Thoracic aorta (tissue), 2 donors: ENCODE measurements around the gene AMER3. TPM values are rescaled to one million over a fixed set of nuclear protein-coding genes. Genes with fewer than 3 reads are reported as not detected.

Experiments
- ATAC-seq: fragments of 150-250 bp; one replicate; pipeline ENCODE4 v1.8.0; 2017; ENCODE audit warnings: low read depth; ENCODE audit not compliant: insufficient number of reproducible peaks, low FRiP score
- DNase-seq: peaks from one replicate; pipeline ENCODE4 v3.0.0-alpha.2; 2020; ENCODE audit warnings: low spot score
- H3K27ac ChIP-seq, 2 donors: fragments of 200-600 bp; sonication (generic); 1 replicate in 1 of 2; 2 replicates in 1 of 2; pipeline ENCODE4 v1.5.1; 2016; ENCODE audit warnings: mild to moderate bottlenecking in 2 of 2, moderate library complexity in 2 of 2
- H3K27me3 ChIP-seq: fragments of 200-600 bp; sonication (generic); replicated peaks from 2 replicates; pipeline ENCODE4 v1.6.0; 2016; ENCODE audit warnings: mild to moderate bottlenecking; ENCODE audit not compliant: insufficient read depth
- H3K36me3 ChIP-seq: fragments of 200-600 bp; sonication (generic); one replicate; pipeline ENCODE4 v1.5.1; 2016
- H3K4me1 ChIP-seq, 2 donors: fragments of 200-600 bp; sonication (generic); 1 replicate in 1 of 2; 2 replicates in 1 of 2; pipeline versions ENCODE4 v1.5.1 to v1.6.0; 2016; ENCODE audit warnings: low read depth in 2 of 2, mild to moderate bottlenecking in 1 of 2; ENCODE audit not compliant: control insufficient read depth in 1 of 2
- H3K4me3 ChIP-seq: fragments of 200-600 bp; sonication (generic); 2 replicates; pipeline ENCODE4 v1.5.1; 2016; ENCODE audit warnings: mild to moderate bottlenecking
- H3K9me3 ChIP-seq: fragments of 200-600 bp; sonication (generic); 2 replicates; pipeline ENCODE4 v1.5.1; 2016
- total RNA-seq, 2 donors: library from RNA; depleted of rRNA; stranded (reverse); fragments of >200 nt; gene quantifications; one replicate each; pipeline versions ENCODE4 v1.1.0 to v1.2.3, GENCODE V29; 2016
- TF ChIP-seq, protein P1 (sequence below): fragments of 200-600 bp; sonication (generic); IDR thresholded peaks from one replicate; pipeline ENCODE4 v1.5.1; 2019; ENCODE audit warnings: antibody characterized with exemption

The AMER3 gene
- total RNA-seq, 2 donors from 2014 or later = not detected

DNA sequence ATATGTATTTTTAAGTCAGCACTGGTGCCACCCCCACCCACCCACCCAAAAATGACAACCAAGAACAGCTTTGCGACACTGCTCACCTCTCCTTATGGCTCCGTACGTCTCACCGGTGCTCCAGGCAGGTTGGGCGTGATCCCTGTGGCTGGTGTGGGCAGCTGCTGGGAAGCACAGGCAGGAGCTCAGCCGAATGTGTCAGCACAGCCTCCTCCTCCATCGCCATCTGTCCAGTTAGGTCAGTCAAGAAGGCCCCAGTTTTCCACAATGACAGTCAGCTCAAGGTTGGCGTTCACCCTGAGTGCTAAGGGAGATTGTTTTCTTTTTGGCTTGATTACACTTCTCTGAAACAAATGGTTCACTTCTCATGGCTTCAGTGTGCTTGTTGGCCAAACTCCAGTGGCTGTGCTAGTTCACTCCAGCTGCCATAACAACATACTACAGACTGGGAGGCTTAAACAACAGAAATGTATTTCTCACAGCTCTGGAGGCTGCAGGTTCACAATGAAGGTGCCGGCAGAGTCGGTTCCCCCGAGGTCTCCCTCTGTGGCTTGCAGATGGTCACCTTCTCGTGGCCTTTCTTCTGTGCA lies 30.2 kb downstream of the AMER3 start:
- TF ChIP-seq, protein P1, sequence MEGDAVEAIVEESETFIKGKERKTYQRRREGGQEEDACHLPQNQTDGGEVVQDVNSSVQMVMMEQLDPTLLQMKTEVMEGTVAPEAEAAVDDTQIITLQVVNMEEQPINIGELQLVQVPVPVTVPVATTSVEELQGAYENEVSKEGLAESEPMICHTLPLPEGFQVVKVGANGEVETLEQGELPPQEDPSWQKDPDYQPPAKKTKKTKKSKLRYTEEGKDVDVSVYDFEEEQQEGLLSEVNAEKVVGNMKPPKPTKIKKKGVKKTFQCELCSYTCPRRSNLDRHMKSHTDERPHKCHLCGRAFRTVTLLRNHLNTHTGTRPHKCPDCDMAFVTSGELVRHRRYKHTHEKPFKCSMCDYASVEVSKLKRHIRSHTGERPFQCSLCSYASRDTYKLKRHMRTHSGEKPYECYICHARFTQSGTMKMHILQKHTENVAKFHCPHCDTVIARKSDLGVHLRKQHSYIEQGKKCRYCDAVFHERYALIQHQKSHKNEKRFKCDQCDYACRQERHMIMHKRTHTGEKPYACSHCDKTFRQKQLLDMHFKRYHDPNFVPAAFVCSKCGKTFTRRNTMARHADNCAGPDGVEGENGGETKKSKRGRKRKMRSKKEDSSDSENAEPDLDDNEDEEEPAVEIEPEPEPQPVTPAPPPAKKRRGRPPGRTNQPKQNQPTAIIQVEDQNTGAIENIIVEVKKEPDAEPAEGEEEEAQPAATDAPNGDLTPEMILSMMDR = no peak
- H3K9me3 ChIP-seq = no peaks in the 10 kb centered on the region
- H3K27ac ChIP-seq = no peak overlapping the region
- no peak for DNase-seq
- H3K27me3 ChIP-seq = no peaks in the 10 kb centered on the region
- no peak overlapping the region for H3K4me3 ChIP-seq
- no peaks in the 10 kb centered on the region for H3K4me1 ChIP-seq
- no peak for ATAC-seq
- no peaks in the 10 kb centered on the region for H3K36me3 ChIP-seq

DNA sequence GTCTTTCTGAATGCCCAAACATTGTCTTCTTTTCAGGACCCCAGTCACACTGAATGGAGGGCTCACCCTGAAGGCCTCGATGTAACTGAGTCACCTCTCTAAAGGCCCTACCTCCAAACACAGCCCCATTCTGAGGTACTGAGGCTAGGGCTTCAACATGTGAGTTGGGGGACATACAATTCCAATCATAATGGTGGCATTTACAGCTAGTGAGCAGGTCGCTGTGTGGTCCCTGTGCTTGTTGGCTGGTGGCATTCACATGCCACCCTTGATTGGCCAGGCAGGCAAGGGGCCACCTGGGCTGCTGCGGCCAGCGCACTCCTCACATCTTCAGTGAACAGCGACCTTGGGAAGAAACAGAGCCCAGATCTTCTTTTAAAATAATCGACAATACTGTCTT lies 30.7 kb downstream of the AMER3 start:
- Histone ChIP-seq H3K27me3 (no peaks in the 10 kb centered on the region), H3K36me3 (no peaks in the 10 kb centered on the region), H3K9me3 (no peaks in the 10 kb centered on the region), H3K4me3 (no peak overlapping the region), H3K4me1 (no peaks in the 10 kb centered on the region), H3K27ac (no peak overlapping the region)
- DNase-seq (no peak), ATAC-seq (no peak)
- TF ChIP-seq, protein P1 = no peak

DNA sequence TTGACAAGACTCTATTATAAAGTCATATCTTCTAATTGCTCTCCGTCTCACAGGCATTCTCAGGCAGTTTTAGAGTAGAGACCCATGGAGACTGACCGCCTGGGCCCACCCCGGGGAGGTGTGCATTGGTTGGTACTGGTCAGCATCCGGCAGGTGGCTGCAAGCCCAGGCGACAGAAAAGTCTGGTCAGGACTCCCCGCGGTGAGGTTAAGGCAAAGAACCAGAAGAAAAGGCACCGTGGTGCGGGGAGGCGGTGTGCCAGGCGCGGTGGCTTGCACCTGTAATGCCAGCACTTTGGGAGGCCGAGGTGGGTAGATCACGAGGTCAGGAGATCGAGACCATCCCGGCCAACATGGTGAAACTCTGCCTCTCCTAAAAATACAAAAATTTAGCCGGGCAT lies 32.5 kb downstream of the AMER3 start:
- Histone ChIP-seq H3K9me3 (no peaks in the 10 kb centered on the region), H3K27me3 (no peaks in the 10 kb centered on the region), H3K36me3 (no peaks in the 10 kb centered on the region), H3K4me1 (no peaks in the 10 kb centered on the region), H3K4me3 (no peak overlapping the region), H3K27ac (no peak overlapping the region)
- DNase-seq = no peak
- no peak for ATAC-seq
- TF ChIP-seq, protein P1 = no peak

- no peak for DNase-seq
- Histone ChIP-seq H3K27me3 (no peaks in the 10 kb centered on the region), H3K36me3 (no peaks in the 10 kb centered on the region), H3K4me1 (no peaks in the 10 kb centered on the region), H3K9me3 (no peaks in the 10 kb centered on the region), H3K4me3 (no peak overlapping the region), H3K27ac (no peak overlapping the region)
- TF ChIP-seq, protein P1 = no peak
- no peak for ATAC-seq
These were observed 35.0 kb downstream of the AMER3 start for GRCh38 chr2:130790312-130790711.

GRCh38 chr2:130790804-130791616 lies 35.7 kb downstream of the AMER3 start:
- Histone ChIP-seq H3K36me3 (no peaks in the 10 kb centered on the region), H3K4me3 (no peak overlapping the region), H3K27ac (no peak overlapping the region), H3K4me1 (no peaks in the 10 kb centered on the region), H3K9me3 (no peaks in the 10 kb centered on the region), H3K27me3 (no peaks in the 10 kb centered on the region)
- DNase-seq (no peak), ATAC-seq (no peak)
- TF ChIP-seq, protein P1 = no peak
